ENCODE measurements around the gene SP1.
"Not testable (repeated sequence)": the region's sequence is repeated elsewhere in the genome, so short reads cannot be mapped to it uniquely, and the experiment has no call there.

Gene SP1

GRCh38 chr12:53345486-53346188 is 34.3 kb upstream of the SP1 start:
- Mint-ChIP-seq H3K9me3 (no peaks in the 10 kb centered on the region), H3K27ac (peak overlapping the region; percentile 95), H3K4me3 (peak overlapping the region; percentile 97), H3K36me3 (no peaks in the 10 kb centered on the region), H3K4me1 (peaks cover 23% of the 10 kb centered on the region)
- no peak for DNase-seq (ENCODE audit: low spot score in 2 of 2)
- ATAC-seq = peak; percentile 4

- ATAC-seq (no peak), DNase-seq (ENCODE audit: low spot score in 2 of 2) (no peak)
- H3K4me1 Mint-ChIP-seq = peaks cover 21% of the 10 kb centered on the region
- H3K27ac Mint-ChIP-seq = no peak overlapping the region
- H3K4me3 Mint-ChIP-seq = no peak overlapping the region
- no peaks in the 10 kb centered on the region for H3K36me3 Mint-ChIP-seq
- no peaks in the 10 kb centered on the region for H3K9me3 Mint-ChIP-seq
Observed at GRCh38 chr12:53346491-53346890, 33.5 kb upstream of the SP1 start.

DNA sequence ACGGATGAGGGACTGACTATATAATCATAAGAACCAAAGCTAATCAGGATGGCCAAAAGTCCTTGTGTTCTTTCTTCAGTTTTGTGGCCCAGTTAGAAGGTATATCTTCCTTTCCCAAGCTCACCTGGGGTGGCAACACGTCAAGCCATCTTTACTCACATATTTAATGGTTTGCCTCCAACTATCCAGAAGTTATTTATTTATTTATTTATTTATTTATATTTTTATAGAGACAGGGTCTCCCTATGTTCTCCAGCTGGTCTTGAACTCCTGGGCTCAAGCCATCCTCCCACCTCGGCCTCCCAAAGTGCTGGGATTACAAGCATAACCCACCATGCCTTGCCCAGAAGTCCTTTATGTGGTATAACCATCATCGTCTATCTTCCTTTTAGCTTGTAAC is 32.1 kb upstream of the SP1 start:
- Mint-ChIP-seq H3K4me1 (peaks cover 28% of the 10 kb centered on the region), H3K27ac (no peak overlapping the region), H3K36me3 (no peaks in the 10 kb centered on the region), H3K9me3 (no peaks in the 10 kb centered on the region), H3K4me3 (no peak overlapping the region)
- no peak for ATAC-seq
- no peak for DNase-seq (ENCODE audit: low spot score in 2 of 2)

DNA sequence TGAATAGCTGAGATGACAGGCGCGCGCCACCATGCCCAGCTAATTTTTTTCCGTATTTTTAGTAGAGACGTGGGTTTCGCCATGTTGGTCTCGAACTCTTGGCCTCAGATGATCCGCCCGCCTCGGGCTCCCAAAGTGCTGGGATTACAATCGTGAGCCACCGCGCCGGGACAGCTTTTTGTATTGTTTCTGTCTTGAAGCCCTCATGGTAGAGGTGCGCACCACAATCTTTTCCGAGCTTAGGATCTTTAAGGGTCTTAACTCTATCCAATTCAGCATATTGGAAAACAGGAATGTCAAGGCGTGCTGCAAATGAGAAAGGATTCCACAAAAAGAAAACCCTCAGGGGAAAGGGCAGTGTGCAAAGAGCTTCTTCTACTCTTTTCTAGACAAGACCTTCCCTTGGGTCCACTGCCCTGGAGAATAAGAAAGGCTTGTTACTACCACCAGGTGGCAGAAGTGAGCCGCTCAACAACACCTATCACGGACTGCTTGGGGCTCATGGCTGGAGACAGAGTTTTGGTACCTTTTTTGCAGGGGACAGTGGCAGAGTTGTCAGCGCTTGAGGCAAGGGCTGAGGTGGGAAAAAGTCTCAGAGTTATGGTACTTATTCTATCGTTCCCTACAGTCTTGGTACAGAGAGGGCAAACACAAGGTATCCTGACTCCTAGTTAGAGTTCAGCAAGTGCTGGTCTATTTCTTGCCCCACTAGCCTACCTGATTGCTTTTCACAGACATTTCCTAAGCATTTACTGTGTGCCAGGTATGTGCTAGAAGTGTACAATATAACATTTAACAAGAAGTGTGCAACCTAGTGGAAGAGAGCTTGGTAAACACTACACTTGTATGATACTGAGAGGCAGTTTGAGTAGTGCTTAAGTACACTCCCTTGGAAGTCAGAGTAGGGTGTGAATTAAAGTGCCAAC is 27.4 kb upstream of the SP1 start:
- peaks cover 8% of the 10 kb centered on the region for H3K4me1 Mint-ChIP-seq
- H3K4me3 Mint-ChIP-seq = no peak overlapping the region
- no peaks in the 10 kb centered on the region for H3K36me3 Mint-ChIP-seq
- peak; percentile 66 to 87 for DNase-seq (ENCODE audit: low spot score in 2 of 2)
- H3K27ac Mint-ChIP-seq = no peak overlapping the region
- peak; percentile 99 for ATAC-seq
- H3K9me3 Mint-ChIP-seq = no peaks in the 10 kb centered on the region

DNA sequence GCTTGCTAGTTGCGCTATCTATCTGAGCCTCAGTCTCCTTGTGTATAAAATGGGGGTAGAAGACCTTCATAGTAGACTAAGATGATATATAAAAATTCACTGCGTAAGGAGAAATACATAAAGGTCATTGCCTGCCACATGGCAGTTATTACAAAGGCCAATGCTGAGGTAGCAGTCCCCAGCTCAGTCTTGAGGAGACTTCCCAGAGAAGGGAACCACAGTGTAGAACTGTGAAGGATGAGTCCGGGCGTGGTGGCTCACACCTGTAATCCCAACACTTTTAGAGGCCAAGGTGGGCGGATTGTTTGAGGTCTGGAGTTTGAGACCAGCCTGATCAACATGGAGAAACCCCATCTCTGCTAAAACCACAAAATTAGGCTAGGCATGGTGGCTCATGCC is 26.7 kb upstream of the SP1 start:
- ATAC-seq (no peak), DNase-seq (ENCODE audit: low spot score in 2 of 2) (no peak)
- H3K9me3 Mint-ChIP-seq = no peaks in the 10 kb centered on the region
- H3K36me3 Mint-ChIP-seq = no peaks in the 10 kb centered on the region
- peaks cover 8% of the 10 kb centered on the region for H3K4me1 Mint-ChIP-seq
- no peak overlapping the region for H3K27ac Mint-ChIP-seq
- H3K4me3 Mint-ChIP-seq = no peak overlapping the region

DNA sequence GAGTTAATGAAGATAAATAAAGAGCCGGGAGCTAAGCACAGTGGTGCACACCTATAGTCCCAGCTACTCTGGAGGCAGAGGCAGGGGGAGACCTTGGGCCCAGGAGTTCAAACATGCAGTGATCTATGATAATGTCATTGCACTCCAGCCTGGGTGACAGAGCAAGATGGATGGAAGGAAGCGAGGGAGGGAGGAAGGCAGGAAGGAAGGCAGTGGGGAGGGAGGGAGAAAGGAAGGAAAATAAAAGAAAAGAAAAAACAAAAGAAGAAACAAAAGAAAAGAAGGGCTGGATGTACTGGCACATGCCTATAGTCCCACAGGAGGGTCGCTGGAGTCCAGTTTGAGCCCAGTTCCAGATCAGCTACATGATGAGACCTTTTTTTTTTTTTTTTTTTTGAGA is 24.9 kb upstream of the SP1 start:
- ATAC-seq = no peak
- peaks cover 8% of the 10 kb centered on the region for H3K4me1 Mint-ChIP-seq
- H3K36me3 Mint-ChIP-seq = no peaks in the 10 kb centered on the region
- DNase-seq (ENCODE audit: low spot score in 2 of 2) = no peak
- H3K27ac Mint-ChIP-seq = no peak overlapping the region
- no peak overlapping the region for H3K4me3 Mint-ChIP-seq
- H3K9me3 Mint-ChIP-seq = no peaks in the 10 kb centered on the region

GRCh38 chr12:53358836-53359419 is 21.0 kb upstream of the SP1 start:
- ATAC-seq = no peak
- H3K4me1 Mint-ChIP-seq = peaks cover 4% of the 10 kb centered on the region

DNA sequence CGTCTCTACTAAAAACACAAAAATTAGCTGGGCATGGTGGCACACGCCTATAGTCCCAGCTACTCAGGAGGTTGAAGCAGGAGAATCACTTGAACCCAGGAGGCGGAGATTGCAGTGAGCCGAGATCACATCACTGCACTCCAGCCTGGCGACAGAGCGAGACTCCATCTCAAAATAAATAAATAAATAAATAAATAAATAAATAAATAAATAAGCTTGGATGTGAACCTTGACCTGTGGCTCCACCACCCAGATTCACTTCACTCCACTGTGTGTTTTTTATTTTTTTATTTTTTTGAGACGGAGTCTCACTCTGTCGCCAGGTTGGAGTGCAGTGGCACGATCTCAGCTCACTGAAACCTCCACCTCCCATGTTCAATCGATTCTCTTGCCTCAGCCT is 18.3 kb upstream of the SP1 start:
- not testable (repeated sequence) for H3K9me3 Mint-ChIP-seq; ATAC-seq; H3K36me3 Mint-ChIP-seq; DNase-seq (ENCODE audit: low spot score in 2 of 2); H3K27ac Mint-ChIP-seq; H3K4me3 Mint-ChIP-seq
- peaks cover 17% of the 10 kb centered on the region for H3K4me1 Mint-ChIP-seq

More at GRCh38 chr12:53358836-53359419, 21.0 kb upstream of the SP1 start:
- no peaks in the 10 kb centered on the region for H3K9me3 Mint-ChIP-seq
- no peak overlapping the region for H3K27ac Mint-ChIP-seq
- H3K36me3 Mint-ChIP-seq = no peaks in the 10 kb centered on the region
- DNase-seq (ENCODE audit: low spot score in 2 of 2) = no peak
- no peak overlapping the region for H3K4me3 Mint-ChIP-seq

GRCh38 chr12:53365245-53365904 is 14.6 kb upstream of the SP1 start:
- ATAC-seq = peak; percentile 66

DNA sequence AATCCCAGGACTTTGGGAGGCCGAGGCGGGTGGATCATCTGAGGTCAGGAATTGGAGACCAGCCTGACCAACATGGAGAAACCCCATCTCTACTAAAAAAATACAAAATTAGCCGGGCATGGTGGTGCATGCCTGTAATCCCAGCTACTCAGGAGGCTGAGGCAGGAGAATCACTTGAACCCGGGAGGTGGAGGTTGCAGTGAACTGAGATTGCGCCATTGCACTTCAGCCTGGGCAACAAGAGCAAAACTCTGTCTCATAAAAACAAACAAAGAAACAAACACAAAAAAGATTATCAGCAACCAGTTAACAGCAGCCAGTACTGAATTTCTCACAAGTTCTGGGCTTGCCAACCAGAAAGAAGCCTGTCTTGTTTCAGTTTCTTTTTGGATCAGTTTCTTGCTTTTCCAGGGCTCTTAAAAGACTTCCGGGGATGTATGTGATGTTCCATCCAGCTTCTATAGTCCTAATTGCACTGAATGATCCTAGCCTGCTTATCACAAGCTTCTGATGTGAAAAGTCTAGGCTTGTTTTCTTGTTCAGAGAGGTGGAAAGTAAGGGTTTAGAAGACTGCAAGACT is 6.3 kb upstream of the SP1 start:
- H3K4me3 Mint-ChIP-seq; DNase-seq (ENCODE audit: low spot score in 2 of 2); H3K36me3 Mint-ChIP-seq; ATAC-seq; H3K9me3 Mint-ChIP-seq: not testable (repeated sequence)
- H3K27ac Mint-ChIP-seq = peak overlapping the region; percentile 54
- peaks cover 25% of the 10 kb centered on the region for H3K4me1 Mint-ChIP-seq

More at GRCh38 chr12:53365245-53365904, 14.6 kb upstream of the SP1 start:
- H3K36me3 Mint-ChIP-seq = no peaks in the 10 kb centered on the region
- H3K4me3 Mint-ChIP-seq = peak overlapping the region; percentile 38
- peak overlapping the region; percentile 29 for H3K27ac Mint-ChIP-seq
- DNase-seq (ENCODE audit: low spot score in 2 of 2) = no peak
- H3K4me1 Mint-ChIP-seq = peaks cover 19% of the 10 kb centered on the region
- no peaks in the 10 kb centered on the region for H3K9me3 Mint-ChIP-seq

- H3K36me3 Mint-ChIP-seq; H3K4me3 Mint-ChIP-seq; H3K9me3 Mint-ChIP-seq; DNase-seq (ENCODE audit: low spot score in 2 of 2); ATAC-seq: not testable (repeated sequence)
- H3K27ac Mint-ChIP-seq = peak overlapping the region; percentile 54
- H3K4me1 Mint-ChIP-seq = peaks cover 25% of the 10 kb centered on the region
Observed at GRCh38 chr12:53374277-53374676, 5.7 kb upstream of the SP1 start.

GRCh38 chr12:53376747-53377146 is 3.2 kb upstream of the SP1 start:
- Mint-ChIP-seq H3K27ac (peak overlapping the region; percentile 26), H3K36me3 (peaks cover 14% of the 10 kb centered on the region), H3K9me3 (no peaks in the 10 kb centered on the region), H3K4me3 (no peak overlapping the region), H3K4me1 (peaks cover 23% of the 10 kb centered on the region)
- ATAC-seq = no peak
- DNase-seq (ENCODE audit: low spot score in 2 of 2) = no peak

DNA sequence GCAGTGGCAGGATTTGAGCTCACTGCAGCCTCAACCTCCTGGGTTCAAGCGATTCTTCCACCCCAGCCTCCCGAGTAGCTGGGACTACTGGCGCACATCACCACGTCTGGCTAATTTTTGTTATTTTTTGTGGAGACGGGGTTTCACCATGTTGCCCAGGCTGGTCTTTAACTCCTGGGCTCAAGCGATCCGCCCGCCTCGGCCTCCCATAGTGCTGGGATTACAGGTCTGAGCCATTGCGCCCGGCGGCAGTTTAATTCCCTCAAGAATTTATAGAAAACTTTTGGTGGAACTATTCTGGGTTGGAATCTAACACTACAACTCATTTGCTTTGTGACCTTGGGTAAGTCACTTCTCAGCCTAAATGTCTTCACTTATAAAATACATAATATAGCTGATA is 1.8 kb upstream of the SP1 start:
- H3K4me1 Mint-ChIP-seq = peaks cover 26% of the 10 kb centered on the region
- DNase-seq (ENCODE audit: low spot score in 2 of 2) = no peak
- peaks cover 29% of the 10 kb centered on the region for H3K36me3 Mint-ChIP-seq
- no peak overlapping the region for H3K27ac Mint-ChIP-seq
- ATAC-seq = no peak
- no peaks in the 10 kb centered on the region for H3K9me3 Mint-ChIP-seq
- H3K4me3 Mint-ChIP-seq = no peak overlapping the region

DNA sequence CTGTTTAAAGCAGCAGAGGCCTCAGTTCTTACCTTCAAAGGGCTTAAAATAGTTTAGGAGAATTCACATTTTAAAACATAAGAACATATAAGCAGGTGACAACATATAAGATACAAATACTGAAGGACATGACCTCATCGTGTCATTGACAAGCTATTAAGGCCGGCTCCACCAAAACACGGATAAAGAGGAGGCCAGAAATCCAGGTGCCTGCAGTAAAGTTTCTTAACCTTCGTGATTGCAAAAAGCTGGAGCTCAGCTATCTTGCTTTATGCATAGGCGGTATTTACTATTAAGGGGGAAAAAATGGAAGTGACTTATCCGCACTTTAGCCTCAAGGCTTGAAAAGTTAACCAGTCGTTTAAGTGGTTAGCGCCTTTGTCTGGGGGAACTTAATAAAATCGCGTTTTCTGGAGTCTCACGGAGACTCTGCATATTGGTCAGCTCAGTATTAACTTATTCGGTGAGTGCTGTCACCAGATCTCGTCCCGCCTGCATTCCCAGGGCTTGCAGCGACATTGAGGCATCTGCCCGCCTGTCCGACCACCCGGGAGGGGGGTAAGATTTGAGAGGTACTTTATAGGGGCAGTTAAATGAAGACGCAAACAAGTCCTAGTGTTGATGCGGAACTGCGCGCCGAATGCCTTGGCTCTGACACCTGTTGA is 1.1 kb upstream of the SP1 start:
- Mint-ChIP-seq H3K4me1 (peaks cover 33% of the 10 kb centered on the region), H3K36me3 (peaks cover 35% of the 10 kb centered on the region), H3K4me3 (no peak overlapping the region), H3K27ac (no peak overlapping the region), H3K9me3 (no peaks in the 10 kb centered on the region)
- ATAC-seq (no peak), DNase-seq (ENCODE audit: low spot score in 2 of 2) (no peak)

Data from stimulated activated effector memory CD8-positive, alpha-beta T cell treated with anti-CD3 and anti-CD28 coated beads, Interleukin-12 subunit alpha, Interleukin-12 subunit beta, amount 100 ng/mL, for 72 hours (primary cell).